T-helper 2 cell treated with Interferon-gamma antibody and Interleukin-4, amounts not matched to agents 5 μg/mL and 100 μg/mL, for 36 hours (primary cell): ENCODE results near the gene KCNJ4.

ENCODE experiments used
- DNase-seq: peaks from one replicate; pipeline ENCODE4 v3.0.0; 2021; ENCODE audit warnings: low spot score
- H3K27ac Mint-ChIP-seq: one replicate; pipeline ENCODE4 v1.8.0; 2021; ENCODE audit warnings: mild to moderate bottlenecking, mixed read lengths
- H3K27me3 Mint-ChIP-seq: one replicate; pipeline ENCODE4 v1.8.0; 2021; ENCODE audit warnings: low read depth, mixed read lengths
- H3K36me3 Mint-ChIP-seq: one replicate; pipeline ENCODE4 v1.8.0; 2021; ENCODE audit warnings: low read depth, mixed read lengths
- H3K4me1 Mint-ChIP-seq: one replicate; pipeline ENCODE4 v1.8.0; 2021; ENCODE audit warnings: low read depth, mixed read lengths
- H3K4me3 Mint-ChIP-seq: one replicate; pipeline ENCODE4 v1.8.0; 2022; ENCODE audit warnings: mild to moderate bottlenecking, moderate library complexity, mixed read lengths
- H3K9me3 Mint-ChIP-seq: one replicate; pipeline ENCODE4 v1.8.0; 2021; ENCODE audit warnings: mixed read lengths

Gene KCNJ4

DNA sequence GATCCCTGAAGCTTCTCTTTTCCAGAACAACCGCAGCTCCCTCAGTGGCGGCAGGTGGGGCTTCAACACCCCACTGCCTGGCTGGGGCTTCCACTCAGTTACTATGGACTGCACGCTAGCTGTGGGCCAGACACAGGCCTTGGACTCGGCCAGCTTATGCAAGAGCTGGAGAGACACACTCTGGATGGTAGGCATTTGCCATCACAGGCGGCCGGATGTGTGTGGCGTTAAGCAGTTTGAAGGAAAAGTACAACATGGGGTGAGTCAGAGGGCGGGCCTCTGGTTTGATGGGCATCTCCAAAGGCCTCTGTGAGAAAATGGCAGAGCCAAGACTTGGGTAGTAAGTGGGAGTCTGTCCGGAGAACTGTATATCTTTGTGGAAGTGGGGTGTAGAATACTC is 17.6 kb downstream of the KCNJ4 start:
- no peak for DNase-seq
- H3K4me1 Mint-ChIP-seq = no peaks in the 10 kb centered on the region
- H3K9me3 Mint-ChIP-seq = no peaks in the 10 kb centered on the region
- no peaks in the 10 kb centered on the region for H3K36me3 Mint-ChIP-seq
- H3K4me3 Mint-ChIP-seq = no peak overlapping the region
- peaks cover 2% of the 10 kb centered on the region for H3K27me3 Mint-ChIP-seq
- no peak overlapping the region for H3K27ac Mint-ChIP-seq

DNA sequence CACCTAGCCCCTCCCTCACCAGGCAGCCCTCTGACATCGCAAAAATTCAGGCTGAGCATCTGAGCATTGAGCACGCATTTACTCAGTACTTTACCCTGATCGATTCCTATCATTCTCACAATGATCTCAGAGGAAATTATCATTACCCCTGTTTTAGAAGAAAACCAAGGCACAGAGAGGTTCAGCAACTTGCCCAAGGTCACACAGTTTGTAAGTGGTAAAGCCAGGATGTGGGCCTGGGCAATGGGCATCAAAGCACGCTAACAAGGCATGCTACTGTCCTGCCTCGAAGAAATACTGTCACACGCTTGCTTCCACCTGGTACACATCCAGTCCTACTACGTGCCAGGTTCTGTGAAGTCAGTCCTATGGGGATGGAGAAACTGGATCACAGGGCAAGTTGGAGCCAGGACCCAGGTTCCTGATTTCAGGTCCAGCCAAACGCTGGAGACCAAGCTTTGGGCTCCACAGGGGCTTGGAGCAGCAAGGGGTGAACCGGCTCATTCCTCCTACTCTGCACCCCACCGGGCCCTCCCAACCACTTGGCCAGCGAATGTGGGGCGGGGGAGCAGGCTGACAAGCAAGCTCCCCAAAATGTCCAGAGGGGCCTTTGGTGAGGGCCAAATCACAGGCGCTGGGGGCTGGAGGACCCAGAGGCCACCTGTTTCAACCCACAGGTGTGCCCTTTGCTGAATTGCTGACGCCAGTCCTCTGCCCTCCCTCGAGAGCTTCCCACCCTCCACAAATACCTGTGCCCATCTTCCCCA is 18.2 kb downstream of the KCNJ4 start:
- Mint-ChIP-seq H3K4me1 (no peaks in the 10 kb centered on the region), H3K9me3 (no peaks in the 10 kb centered on the region)

GRCh38 chr22:38435965-38436364 is 19.0 kb downstream of the KCNJ4 start:
- no peak for DNase-seq
- H3K9me3 Mint-ChIP-seq = no peaks in the 10 kb centered on the region
- no peaks in the 10 kb centered on the region for H3K36me3 Mint-ChIP-seq
- H3K27me3 Mint-ChIP-seq = no peaks in the 10 kb centered on the region
- H3K4me1 Mint-ChIP-seq = no peaks in the 10 kb centered on the region
- H3K27ac Mint-ChIP-seq = no peak overlapping the region
- H3K4me3 Mint-ChIP-seq = no peak overlapping the region

More for the DNA sequence above, 18.2 kb downstream of the KCNJ4 start:
- no peak overlapping the region for H3K4me3 Mint-ChIP-seq
- H3K27ac Mint-ChIP-seq = no peak overlapping the region
- no peak for DNase-seq
- no peaks in the 10 kb centered on the region for H3K36me3 Mint-ChIP-seq
- H3K27me3 Mint-ChIP-seq = peaks cover 2% of the 10 kb centered on the region

- H3K9me3 Mint-ChIP-seq = no peaks in the 10 kb centered on the region
- no peaks in the 10 kb centered on the region for H3K4me1 Mint-ChIP-seq
- no peaks in the 10 kb centered on the region for H3K27me3 Mint-ChIP-seq
- no peaks in the 10 kb centered on the region for H3K36me3 Mint-ChIP-seq
- no peak overlapping the region for H3K27ac Mint-ChIP-seq
- no peak for DNase-seq
- no peak overlapping the region for H3K4me3 Mint-ChIP-seq
These were observed 20.0 kb downstream of the KCNJ4 start for GRCh38 chr22:38435010-38435409.

DNA sequence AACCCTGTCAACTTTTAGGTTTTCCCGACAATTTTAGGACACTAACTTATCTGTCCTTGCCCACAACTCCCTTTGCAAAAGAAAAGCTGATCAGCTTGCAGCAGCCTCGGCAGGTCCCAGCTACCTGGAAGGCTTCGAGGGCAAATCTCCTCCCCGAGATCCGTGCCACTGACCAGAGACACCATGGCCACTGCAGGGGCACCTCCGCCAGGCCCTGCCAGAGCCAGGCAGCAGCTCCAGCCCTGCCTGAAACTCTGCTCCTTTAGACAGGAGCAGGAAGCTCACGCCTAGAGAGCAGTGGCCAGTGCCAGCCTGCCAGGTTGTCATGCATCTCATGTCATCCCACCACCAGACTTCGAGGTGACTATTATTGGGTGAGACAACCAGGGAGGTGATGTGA is 21.1 kb downstream of the KCNJ4 start:
- DNase-seq = no peak
- H3K27ac Mint-ChIP-seq = no peak overlapping the region
- H3K36me3 Mint-ChIP-seq = no peaks in the 10 kb centered on the region
- H3K27me3 Mint-ChIP-seq = no peaks in the 10 kb centered on the region
- no peak overlapping the region for H3K4me3 Mint-ChIP-seq
- H3K4me1 Mint-ChIP-seq = no peaks in the 10 kb centered on the region
- no peaks in the 10 kb centered on the region for H3K9me3 Mint-ChIP-seq

GRCh38 chr22:38432264-38432663 is 22.7 kb downstream of the KCNJ4 start:
- H3K9me3 Mint-ChIP-seq = no peaks in the 10 kb centered on the region
- H3K27me3 Mint-ChIP-seq = no peaks in the 10 kb centered on the region
- H3K36me3 Mint-ChIP-seq = no peaks in the 10 kb centered on the region
- no peak for DNase-seq
- H3K27ac Mint-ChIP-seq = no peak overlapping the region
- no peak overlapping the region for H3K4me3 Mint-ChIP-seq
- no peaks in the 10 kb centered on the region for H3K4me1 Mint-ChIP-seq

GRCh38 chr22:38431266-38432010 is 23.6 kb downstream of the KCNJ4 start:
- Mint-ChIP-seq H3K9me3 (no peaks in the 10 kb centered on the region), H3K4me3 (no peak overlapping the region), H3K4me1 (no peaks in the 10 kb centered on the region), H3K36me3 (no peaks in the 10 kb centered on the region), H3K27me3 (no peaks in the 10 kb centered on the region), H3K27ac (no peak overlapping the region)
- DNase-seq = no peak

GRCh38 chr22:38429499-38430068 is 25.4 kb downstream of the KCNJ4 start:
- no peaks in the 10 kb centered on the region for H3K4me1 Mint-ChIP-seq
- no peak overlapping the region for H3K4me3 Mint-ChIP-seq
- no peak for DNase-seq
- H3K36me3 Mint-ChIP-seq = no peaks in the 10 kb centered on the region
- H3K27me3 Mint-ChIP-seq = no peaks in the 10 kb centered on the region
- H3K27ac Mint-ChIP-seq = no peak overlapping the region
- no peaks in the 10 kb centered on the region for H3K9me3 Mint-ChIP-seq

DNA sequence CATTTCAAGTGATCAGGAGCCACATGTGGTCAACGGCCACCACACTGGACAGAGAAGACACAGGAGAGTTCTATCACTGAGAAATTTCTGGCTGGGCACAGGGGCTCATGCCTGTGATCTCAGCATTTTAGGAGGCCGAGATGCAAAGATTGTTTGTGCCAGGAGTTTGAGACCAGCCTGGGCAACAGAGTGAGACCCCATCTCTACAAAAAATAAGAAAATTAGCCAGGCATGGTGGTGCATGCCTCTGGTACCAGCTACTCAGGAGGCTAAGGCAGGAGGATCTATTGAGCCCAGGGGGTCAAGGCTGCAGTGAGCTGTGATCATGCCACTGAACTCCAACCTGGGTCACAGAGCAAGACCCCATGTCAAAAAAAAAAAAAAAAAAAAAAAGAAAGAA is 26.3 kb downstream of the KCNJ4 start:
- Mint-ChIP-seq H3K27me3 (no peaks in the 10 kb centered on the region), H3K9me3 (no peaks in the 10 kb centered on the region), H3K4me1 (no peaks in the 10 kb centered on the region), H3K4me3 (no peak overlapping the region), H3K27ac (no peak overlapping the region), H3K36me3 (no peaks in the 10 kb centered on the region)
- no peak for DNase-seq

DNA sequence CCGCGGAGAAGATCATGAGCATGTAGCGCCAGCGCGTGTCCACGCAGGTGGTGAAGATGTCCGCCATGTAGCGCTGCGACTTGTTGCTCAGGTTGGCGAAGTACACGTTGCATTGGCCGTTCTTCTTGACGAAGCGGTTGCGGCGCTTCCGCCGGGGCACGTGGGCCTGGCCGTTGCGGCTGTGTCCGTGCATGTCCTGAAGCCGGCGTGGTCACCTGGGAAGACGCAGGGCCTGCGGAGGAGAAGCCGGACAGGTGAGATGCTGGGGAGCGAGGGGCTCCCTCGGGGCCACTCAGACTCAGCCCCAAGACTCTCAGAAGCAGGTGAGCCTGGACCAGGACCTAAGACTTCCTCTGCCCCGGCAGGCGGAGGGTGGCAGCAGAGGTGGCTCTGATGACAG is 27.1 kb downstream of the KCNJ4 start:
- H3K9me3 Mint-ChIP-seq = no peaks in the 10 kb centered on the region
- H3K27ac Mint-ChIP-seq = no peak overlapping the region
- H3K4me3 Mint-ChIP-seq = no peak overlapping the region

DNA sequence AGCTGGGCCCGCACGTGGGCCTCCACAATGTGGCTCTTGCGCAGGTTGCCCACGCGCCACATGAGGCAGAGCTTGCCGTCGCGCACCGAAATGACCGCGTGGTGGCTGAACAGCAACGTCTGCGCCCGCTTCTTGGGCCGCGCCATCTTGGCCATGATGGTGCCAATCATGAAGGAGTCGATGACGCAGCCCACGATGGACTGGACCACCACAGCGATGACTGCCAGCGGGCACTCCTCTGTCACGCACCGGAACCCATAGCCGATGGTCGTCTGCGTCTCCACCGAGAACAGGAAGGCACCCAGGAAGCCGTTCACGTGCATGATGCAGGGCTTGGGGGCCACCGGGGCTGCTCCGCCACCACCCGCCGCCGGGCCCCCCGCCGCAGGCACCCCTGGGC is 27.5 kb downstream of the KCNJ4 start:
- no peak for DNase-seq
- Mint-ChIP-seq H3K9me3 (no peaks in the 10 kb centered on the region), H3K36me3 (no peaks in the 10 kb centered on the region), H3K27ac (no peak overlapping the region), H3K27me3 (no peaks in the 10 kb centered on the region), H3K4me3 (no peak overlapping the region), H3K4me1 (no peaks in the 10 kb centered on the region)

More for the DNA sequence above, 27.1 kb downstream of the KCNJ4 start:
- DNase-seq = no peak
- Mint-ChIP-seq H3K27me3 (no peaks in the 10 kb centered on the region), H3K4me1 (no peaks in the 10 kb centered on the region), H3K36me3 (no peaks in the 10 kb centered on the region)

DNA sequence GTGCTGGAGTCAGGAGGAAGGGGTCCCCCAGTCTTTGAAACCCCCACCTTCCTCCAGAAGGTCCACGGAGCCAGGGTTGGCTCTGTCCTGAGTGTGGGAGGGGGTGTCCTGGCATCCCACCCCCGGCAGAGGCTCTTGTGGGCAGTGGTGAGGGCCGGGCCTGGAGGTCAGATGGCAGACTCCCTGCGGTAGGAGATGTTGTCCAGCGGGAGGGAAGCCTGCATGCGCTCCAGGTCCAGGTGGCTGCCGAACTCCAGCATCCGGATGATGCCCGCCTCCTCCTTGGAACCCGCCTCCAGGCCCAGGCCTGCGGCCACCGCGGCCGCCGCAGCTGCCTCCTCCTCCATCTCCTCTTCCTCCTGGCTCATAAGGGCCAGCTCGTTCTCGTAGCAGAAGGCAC is 28.4 kb downstream of the KCNJ4 start:
- DNase-seq = no peak
- H3K36me3 Mint-ChIP-seq = no peaks in the 10 kb centered on the region
- H3K27ac Mint-ChIP-seq = no peak overlapping the region
- H3K27me3 Mint-ChIP-seq = no peaks in the 10 kb centered on the region
- no peak overlapping the region for H3K4me3 Mint-ChIP-seq
- no peaks in the 10 kb centered on the region for H3K9me3 Mint-ChIP-seq
- no peaks in the 10 kb centered on the region for H3K4me1 Mint-ChIP-seq

GRCh38 chr22:38424525-38425080 is 30.4 kb downstream of the KCNJ4 start:
- H3K27ac Mint-ChIP-seq = no peak overlapping the region
- H3K4me1 Mint-ChIP-seq = no peaks in the 10 kb centered on the region
- no peak for DNase-seq
- H3K4me3 Mint-ChIP-seq = no peak overlapping the region
- H3K9me3 Mint-ChIP-seq = no peaks in the 10 kb centered on the region
- H3K27me3 Mint-ChIP-seq = no peaks in the 10 kb centered on the region
- H3K36me3 Mint-ChIP-seq = no peaks in the 10 kb centered on the region
